Gastroesophageal sphincter (tissue), 4 donors: ENCODE results near the gene ARHGEF4. TPM values are rescaled to one million over a fixed set of nuclear protein-coding genes. Genes with fewer than 3 reads are reported as not detected.

Experiments used
- ATAC-seq: fragments of 150-250 bp; one replicate; pipeline ENCODE4 v1.9.1; 2016; ENCODE audit warnings: mild to moderate bottlenecking, moderate library complexity
- H3K27ac ChIP-seq, 4 donors: fragments of 200-600 bp; sonication (generic) in 3 of 4; 1 replicate in 3 of 4; 2 replicates in 1 of 4; pipeline ENCODE4 v1.5.1; 2016 to 2019
- H3K27me3 ChIP-seq: fragments of 200-600 bp; sonication (generic); one replicate; pipeline ENCODE4 v1.5.1; 2019
- H3K36me3 ChIP-seq, 2 donors: fragments of 200-600 bp; sonication (generic); one replicate each; pipeline ENCODE4 v1.5.1; 2019; ENCODE audit warnings: control low read depth in 1 of 2
- H3K4me1 ChIP-seq, 3 donors: fragments of 200-600 bp; sonication (generic); 1 replicate in 2 of 3; 2 replicates in 1 of 3; pipeline ENCODE4 v1.5.1; 2016 to 2019; ENCODE audit warnings: control low read depth in 2 of 3
- H3K4me3 ChIP-seq, 2 donors: fragments of 200-600 bp; sonication (generic); one replicate each; pipeline ENCODE4 v1.5.1; 2019; ENCODE audit warnings: mild to moderate bottlenecking in 1 of 2, moderate library complexity in 1 of 2
- H3K9me3 ChIP-seq, 3 donors: fragments of 200-600 bp; sonication (generic); one replicate each; pipeline ENCODE4 v1.5.1; 2017 to 2019; ENCODE audit warnings: control low read depth in 2 of 3
- EP300 ChIP-seq: sonication (generic); formaldehyde crosslinking; IDR thresholded peaks from one replicate; pipeline ENCODE4 v1.6.1; 2017; ENCODE audit warnings: antibody characterized with exemption, mild to moderate bottlenecking
- POLR2A ChIP-seq, 2 donors: fragments of 450-650 bp; IDR thresholded peaks; one replicate each; pipeline ENCODE4 v1.6.1; 2017; ENCODE audit warnings: antibody characterized with exemption in 2 of 2, mild to moderate bottlenecking in 2 of 2, moderate library complexity in 1 of 2
- POLR2AphosphoS5 ChIP-seq: sonication (generic); formaldehyde crosslinking; IDR thresholded peaks from one replicate; pipeline ENCODE4 v1.6.1; 2017; ENCODE audit warnings: antibody characterized with exemption
- WGBS, 2 donors: methylation state at CpG; one replicate each; pipeline ENCODE4 v1.1.5; 2018; ENCODE audit warnings: low coverage in 1 of 2; 5-methylcytosine and 5-hydroxymethylcytosine counted together
- total RNA-seq, 4 donors: library from RNA; depleted of rRNA; stranded (reverse); fragments of >200 nt; gene quantifications; one replicate each; pipeline ENCODE4 v1.1.0, GENCODE V29; 2016
- TF ChIP-seq, protein P1 (sequence below), 4 experiments: fragments of 200-600 bp in 2 of 4; fragments of 450-650 bp in 2 of 4; sonication (generic) in 1 of 4; IDR thresholded peaks; one replicate each; pipeline ENCODE4 v1.5.1; 2017 to 2019; ENCODE audit warnings: antibody characterized with exemption in 4 of 4, mild to moderate bottlenecking in 2 of 4, moderate library complexity in 2 of 4

The ARHGEF4 gene
- total RNA-seq, 4 donors from 2014 or later = 15.9 to 59.5 (median 21.8) TPM

DNA sequence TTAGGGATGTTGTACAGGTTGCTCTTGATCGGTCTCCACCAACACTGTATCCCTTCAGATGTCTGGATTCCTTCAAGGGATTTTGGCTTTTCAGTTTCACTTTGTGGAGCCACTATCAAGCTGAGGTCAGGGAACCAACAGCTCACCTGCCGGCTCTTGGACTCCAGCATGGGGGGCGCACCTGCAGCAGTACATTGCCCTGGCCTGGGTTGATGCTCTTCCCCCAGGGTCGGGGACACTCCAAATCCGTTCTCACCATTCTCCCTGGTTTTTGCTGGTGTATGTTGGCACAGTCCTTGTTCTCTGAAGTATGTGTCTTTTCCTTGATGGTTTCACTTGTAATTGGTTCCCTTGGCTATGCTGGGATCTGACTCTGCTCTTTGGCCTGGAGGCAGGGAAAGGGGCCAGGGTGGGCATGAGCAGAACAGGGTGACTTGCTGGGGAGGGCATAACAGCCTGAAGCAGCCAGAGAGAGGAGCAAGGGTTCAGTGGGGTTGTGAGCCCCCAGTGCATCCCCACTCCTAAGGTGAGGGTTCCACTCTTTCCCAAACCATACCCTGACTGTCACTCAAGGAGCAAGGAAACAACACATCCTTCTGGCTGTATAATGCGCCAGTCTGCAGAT lies 5.1 kb downstream of the ARHGEF4 start:
- no peak for ATAC-seq
- 85% methylated on average over 3 of the region's 6 CpGs; no CpG with 5 or more reads in 1 of the 2 donors for WGBS, 2 donors

DNA sequence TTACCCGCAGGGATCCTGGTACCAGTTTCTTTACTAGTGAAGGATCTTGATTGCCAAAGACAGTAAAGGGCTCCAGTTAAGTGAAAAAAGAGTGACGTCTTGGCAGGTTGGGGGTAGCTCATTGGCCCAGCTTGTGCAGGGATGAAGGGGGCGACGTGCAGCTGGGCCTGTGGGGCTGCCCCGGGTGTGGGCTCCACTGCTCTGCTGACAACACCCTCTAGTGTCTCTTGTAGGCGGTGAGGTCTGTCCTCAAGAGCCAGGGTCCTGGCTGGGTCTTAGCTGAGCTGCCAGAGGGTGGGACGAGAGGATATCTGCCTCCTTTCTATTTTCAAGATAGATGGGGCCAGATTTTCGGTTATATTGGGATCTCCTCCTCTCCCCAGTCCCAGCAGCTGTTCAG lies 6.1 kb downstream of the ARHGEF4 start:
- Histone ChIP-seq H3K27ac (no peak overlapping the region), H3K27me3 (peaks cover 51% of the 10 kb centered on the region), H3K9me3 (no peaks in the 10 kb centered on the region), H3K4me3 (no peak overlapping the region), H3K36me3 (no peaks in the 10 kb centered on the region), H3K4me1 (no peaks in the 10 kb centered on the region)
- no peak for ATAC-seq
- TF ChIP-seq EP300 = no peak
- no peak for TF ChIP-seq POLR2AphosphoS5
- no peak for TF ChIP-seq POLR2A (IDR thresholded peaks at IDR 0.05)
- TF ChIP-seq, protein P1, sequence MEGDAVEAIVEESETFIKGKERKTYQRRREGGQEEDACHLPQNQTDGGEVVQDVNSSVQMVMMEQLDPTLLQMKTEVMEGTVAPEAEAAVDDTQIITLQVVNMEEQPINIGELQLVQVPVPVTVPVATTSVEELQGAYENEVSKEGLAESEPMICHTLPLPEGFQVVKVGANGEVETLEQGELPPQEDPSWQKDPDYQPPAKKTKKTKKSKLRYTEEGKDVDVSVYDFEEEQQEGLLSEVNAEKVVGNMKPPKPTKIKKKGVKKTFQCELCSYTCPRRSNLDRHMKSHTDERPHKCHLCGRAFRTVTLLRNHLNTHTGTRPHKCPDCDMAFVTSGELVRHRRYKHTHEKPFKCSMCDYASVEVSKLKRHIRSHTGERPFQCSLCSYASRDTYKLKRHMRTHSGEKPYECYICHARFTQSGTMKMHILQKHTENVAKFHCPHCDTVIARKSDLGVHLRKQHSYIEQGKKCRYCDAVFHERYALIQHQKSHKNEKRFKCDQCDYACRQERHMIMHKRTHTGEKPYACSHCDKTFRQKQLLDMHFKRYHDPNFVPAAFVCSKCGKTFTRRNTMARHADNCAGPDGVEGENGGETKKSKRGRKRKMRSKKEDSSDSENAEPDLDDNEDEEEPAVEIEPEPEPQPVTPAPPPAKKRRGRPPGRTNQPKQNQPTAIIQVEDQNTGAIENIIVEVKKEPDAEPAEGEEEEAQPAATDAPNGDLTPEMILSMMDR (IDR thresholded peaks at IDR 0.05) = no peak
- WGBS, 2 donors = 80% methylated on average over 1 of the region's 8 CpGs; no CpG with 5 or more reads in 1 of the 2 donors

More for the DNA sequence above, 5.1 kb downstream of the ARHGEF4 start:
- Histone ChIP-seq H3K36me3 (no peaks in the 10 kb centered on the region), H3K4me3 (no peak overlapping the region), H3K9me3 (no peaks in the 10 kb centered on the region), H3K27ac (no peak overlapping the region), H3K4me1 (peaks cover 0 to 7% (median 0%) of the 10 kb centered on the region in 3 donors), H3K27me3 (peaks cover 60% of the 10 kb centered on the region)
- TF ChIP-seq, protein P1 (IDR thresholded peaks at IDR 0.05) = no peak
- TF ChIP-seq EP300 (no peak), POLR2AphosphoS5 (no peak), POLR2A (IDR thresholded peaks at IDR 0.05) (no peak)

DNA sequence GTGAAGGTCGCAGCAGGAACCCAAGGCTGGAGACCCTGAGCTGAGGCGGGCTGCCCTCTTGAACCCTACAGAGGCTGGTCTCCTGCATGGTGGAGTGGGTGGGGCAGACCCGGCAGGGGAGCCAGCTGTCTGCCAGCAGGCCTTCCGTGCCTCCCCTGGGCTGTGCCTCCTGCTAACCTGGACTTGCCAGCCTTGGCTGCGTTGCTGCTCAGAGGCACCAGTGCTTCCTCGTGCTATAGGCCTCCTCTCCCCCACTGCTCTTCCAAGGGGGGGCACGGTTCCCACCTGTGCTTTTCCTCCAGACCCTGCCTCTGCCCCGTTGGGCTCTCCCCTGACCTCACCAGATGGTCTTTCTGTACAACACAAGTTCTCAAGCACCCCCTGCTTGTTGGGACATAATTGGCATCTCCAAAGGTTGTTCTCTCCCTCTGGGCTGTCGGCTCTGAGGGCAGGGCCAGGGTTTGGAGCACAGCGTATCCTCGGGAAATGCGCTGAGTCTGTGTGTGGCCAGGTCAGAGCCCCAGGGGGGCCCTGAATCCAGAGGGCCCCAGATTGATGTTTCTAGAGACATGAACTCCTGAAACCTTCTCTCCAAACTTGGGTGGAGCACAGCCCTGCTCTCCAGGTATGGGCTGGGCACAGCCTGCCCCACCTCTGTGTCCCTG lies 6.7 kb downstream of the ARHGEF4 start:
- no peaks in the 10 kb centered on the region for H3K9me3 ChIP-seq
- 40% methylated on average over 1 of the region's 12 CpGs; no CpG with 5 or more reads in 1 of the 2 donors for WGBS, 2 donors
- ATAC-seq = no peak
- peaks cover 44% of the 10 kb centered on the region for H3K27me3 ChIP-seq
- no peaks in the 10 kb centered on the region for H3K36me3 ChIP-seq
- H3K4me3 ChIP-seq = no peak overlapping the region
- no peak overlapping the region for H3K27ac ChIP-seq
- no peaks in the 10 kb centered on the region for H3K4me1 ChIP-seq
- TF ChIP-seq POLR2AphosphoS5 (no peak), POLR2A (IDR thresholded peaks at IDR 0.05) (no peak), EP300 (no peak)
- TF ChIP-seq, protein P1 (IDR thresholded peaks at IDR 0.05) = no peak

DNA sequence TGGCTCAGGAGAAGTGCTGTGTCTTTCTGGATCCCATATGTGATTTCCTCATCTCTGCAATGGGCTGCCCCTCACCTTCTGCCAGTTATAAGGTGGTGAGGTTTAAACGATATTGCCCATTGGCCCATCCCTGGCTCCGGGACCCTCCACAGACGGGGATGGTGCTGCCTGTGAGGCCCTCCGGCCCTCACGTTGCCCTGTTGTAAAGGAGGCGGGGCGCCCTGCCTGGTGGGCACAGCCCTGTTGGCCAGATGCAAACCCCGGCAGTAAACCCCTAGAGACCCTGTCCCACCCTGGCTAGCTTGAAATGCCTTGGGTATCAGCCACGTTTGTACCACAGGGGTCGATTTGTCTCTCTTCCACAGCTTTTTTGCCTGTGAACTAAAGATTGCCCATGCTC lies 7.4 kb downstream of the ARHGEF4 start:
- 90% methylated on average over 2 of the region's 10 CpGs; no CpG with 5 or more reads in 1 of the 2 donors for WGBS, 2 donors
- H3K27me3 ChIP-seq = peaks cover 37% of the 10 kb centered on the region
- TF ChIP-seq EP300 = no peak
- no peak for TF ChIP-seq POLR2A (IDR thresholded peaks at IDR 0.05)
- TF ChIP-seq, protein P1 (IDR thresholded peaks at IDR 0.05) = no peak
- no peak for TF ChIP-seq POLR2AphosphoS5

More for the DNA sequence above, 7.4 kb downstream of the ARHGEF4 start:
- ATAC-seq = no peak
- Histone ChIP-seq H3K27ac (no peak overlapping the region), H3K4me3 (no peak overlapping the region), H3K4me1 (no peaks in the 10 kb centered on the region), H3K36me3 (no peaks in the 10 kb centered on the region), H3K9me3 (no peaks in the 10 kb centered on the region)
